ENCODE results near the gene WIPF2.

DNA sequence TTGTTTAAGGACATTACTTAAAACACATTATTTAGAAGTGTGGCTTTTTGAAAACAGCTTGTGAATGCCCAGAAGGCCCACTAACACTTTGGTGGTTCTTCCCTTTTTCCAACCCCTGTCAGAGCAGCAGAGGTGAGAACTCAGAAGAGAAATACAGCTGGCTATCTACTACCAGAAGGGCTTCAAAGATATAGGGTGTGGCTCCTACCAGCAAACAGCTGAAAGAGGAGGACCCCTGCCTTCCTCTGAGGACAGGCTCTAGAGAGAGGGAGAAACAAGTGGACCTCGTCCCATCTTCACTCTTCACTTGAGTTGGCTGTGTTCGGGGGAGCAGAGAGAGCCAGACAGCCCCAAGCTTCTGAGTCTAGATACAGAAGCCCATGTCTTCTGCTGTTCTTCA lies 48.8 kb upstream of the WIPF2 start:
- TF ChIP-seq ZNF274 (IDR thresholded peaks at IDR 0.05; ENCODE audit: low read depth, low read length): no peak
- TF ChIP-seq SUZ12 (IDR thresholded peaks at IDR 0.05; ENCODE audit: extremely low read depth, insufficient read depth, insufficient read length): no peak
